Daoy (cell line): ENCODE results near the gene GAA. TPM values are rescaled to one million over a fixed set of nuclear protein-coding genes. Genes with fewer than 3 reads are reported as not detected.
"Not testable (repeated sequence)": the region's sequence is repeated elsewhere in the genome, so short reads cannot be mapped to it uniquely, and the experiment has no call there.

ENCODE experiments used
- DNase-seq: peaks from one replicate; pipeline ENCODE4 v3.0.0-alpha.2; 2015; ENCODE audit warnings: low read depth
- total RNA-seq: library from RNA; depleted of rRNA; stranded (reverse); fragments of >200 nt; shearing (Covaris generic); gene quantifications from 2 replicates; pipeline ENCODE4 v1.2.3, GENCODE V29; 2014

The GAA gene
- total RNA-seq, 1 experiment from 2014 or later, result 1.5 TPM

DNA sequence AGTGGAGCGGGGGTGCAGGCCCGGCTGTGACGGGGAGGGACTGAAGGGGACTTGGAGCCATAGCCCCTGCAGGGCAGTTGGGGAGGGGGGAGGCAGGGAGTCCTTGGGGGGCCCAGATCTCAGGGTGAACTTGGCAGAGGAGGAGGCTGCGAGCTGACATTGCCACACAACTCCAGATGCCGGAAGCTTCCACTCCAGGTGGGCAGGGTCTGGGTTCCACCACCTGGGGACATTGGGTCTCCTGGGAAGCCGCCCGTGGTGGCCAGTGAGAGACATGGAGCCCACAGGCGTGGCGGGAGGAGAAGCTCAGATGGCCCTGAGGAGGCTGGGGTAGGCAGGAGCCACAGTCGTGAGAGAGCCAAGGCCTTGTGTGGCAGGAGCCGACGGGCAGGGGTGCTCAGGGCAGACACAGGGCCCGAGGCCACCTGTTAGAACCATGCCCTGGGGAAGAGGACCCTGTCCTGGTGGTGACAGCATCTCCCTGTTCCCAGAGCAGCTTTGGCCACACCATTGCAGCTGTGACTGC is 18.2 kb upstream of the GAA start:
- no peak for DNase-seq

- DNase-seq, result no peak
These were observed 16.6 kb upstream of the GAA start for GRCh38 chr17:80084773-80085172.

DNA sequence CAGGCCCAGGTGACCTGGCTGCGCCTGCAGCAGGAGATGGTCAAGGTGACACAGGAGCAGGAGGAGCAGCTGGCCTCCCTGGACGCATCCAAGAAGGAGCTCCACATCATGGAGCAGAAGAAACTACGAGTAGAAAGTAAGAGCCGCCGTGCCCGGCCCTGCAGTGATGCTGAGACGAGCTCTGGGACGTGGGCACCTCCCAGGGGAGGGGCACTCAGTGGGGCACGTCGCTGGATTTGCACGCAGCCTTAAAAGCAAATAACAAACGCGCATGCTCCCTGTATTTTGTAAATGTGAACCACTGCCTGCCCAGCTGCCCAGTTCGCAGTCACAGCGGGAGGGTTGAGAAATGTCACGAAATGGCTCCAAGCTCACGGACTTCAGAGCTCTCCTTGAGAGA is 15.3 kb upstream of the GAA start:
- DNase-seq, result no peak

GRCh38 chr17:80086616-80087015 is 14.8 kb upstream of the GAA start:
- no peak for DNase-seq

DNA sequence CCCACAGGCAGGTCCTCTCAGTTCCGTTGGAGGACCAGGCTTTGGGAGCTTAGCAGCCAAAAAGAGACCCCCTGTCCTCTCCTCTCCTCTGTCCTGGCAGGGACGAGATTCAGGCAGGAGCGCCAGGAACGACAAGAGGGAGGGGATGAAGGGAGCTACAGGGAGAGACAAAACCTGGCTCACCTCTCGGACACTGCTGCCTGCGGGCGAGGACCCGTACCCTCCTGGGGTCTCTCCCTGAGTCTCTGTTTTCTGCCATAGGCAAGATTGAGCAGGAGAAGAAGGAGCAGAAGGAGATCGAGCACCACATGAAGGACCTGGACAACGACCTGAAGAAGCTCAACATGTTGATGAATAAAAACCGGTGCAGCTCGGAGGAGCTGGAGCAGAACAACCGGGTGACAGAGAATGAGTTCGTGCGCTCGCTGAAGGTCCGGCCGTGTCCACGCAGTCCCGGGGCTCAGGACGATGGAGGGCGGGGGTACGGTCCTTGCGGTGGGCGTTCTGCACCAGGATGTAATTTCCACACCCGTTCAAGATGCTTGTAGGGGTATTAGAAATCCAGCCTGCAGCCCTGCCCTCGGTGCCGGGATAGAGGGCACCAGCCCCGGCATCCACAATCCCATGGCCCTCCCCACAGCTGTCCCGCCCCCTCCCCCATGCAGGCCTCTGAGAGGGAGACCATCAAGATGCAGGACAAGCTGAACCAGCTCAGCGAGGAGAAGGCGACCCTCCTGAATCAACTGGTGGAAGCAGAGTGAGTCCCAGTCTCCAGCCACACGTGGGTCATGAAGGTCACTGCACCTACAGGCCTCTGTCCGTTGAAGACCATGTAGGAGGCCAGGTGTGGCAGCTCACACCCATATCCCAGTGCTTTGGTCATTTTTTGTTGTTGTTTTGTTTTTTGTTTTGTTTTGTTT is 13.8 kb upstream of the GAA start:
- no peak for DNase-seq

- DNase-seq, result no peak
These were observed 11.6 kb upstream of the GAA start for GRCh38 chr17:80089762-80090161.

DNA sequence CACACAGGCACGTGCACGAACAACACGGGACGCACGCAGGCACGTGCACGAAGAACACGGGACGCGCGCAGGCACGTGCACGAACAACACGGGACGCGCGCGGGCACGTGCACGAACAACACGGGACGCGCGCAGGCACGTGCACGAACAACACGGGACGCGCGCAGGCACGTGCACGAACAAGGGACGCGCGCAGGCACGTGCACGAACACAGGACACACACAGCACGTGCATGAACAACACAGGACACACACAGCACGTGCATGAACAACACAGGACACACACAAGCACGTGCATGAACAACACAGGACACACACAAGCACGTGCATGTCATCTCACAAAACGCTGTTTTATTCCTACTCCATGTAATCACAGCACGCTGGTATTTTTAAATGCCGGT is 11.2 kb upstream of the GAA start:
- DNase-seq, result not testable (repeated sequence)

- no peak for DNase-seq
These were observed 10.0 kb upstream of the GAA start for GRCh38 chr17:80091376-80091775.

GRCh38 chr17:80092959-80093358 is 8.4 kb upstream of the GAA start:
- no peak for DNase-seq

- DNase-seq, result no peak
These were observed 6.1 kb upstream of the GAA start for GRCh38 chr17:80095038-80095843.

GRCh38 chr17:80095844-80096475 is 5.4 kb upstream of the GAA start:
- no peak for DNase-seq

DNA sequence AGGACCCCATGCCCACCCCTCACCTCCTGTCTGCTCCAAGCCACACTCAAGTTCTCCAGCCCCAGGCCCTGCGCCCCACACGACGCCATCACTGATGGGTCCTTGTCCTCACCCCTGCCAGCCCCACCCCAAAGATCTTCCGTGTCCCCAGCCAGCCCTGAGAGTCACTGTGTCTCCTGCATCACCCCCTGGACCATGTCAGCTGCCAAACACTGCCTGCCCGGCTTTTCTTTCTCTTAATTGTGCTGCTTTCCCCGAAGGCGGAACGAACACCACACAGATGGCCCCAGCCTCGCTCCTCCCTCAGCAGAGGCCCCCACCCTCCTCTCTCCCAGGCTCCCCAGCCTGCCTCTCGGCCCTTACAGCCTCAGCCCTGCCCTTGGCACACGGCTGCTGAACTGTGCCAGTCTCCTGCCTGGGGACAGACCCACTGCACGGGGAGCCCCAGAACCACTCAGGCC is 4.8 kb upstream of the GAA start:
- DNase-seq, result no peak

DNA sequence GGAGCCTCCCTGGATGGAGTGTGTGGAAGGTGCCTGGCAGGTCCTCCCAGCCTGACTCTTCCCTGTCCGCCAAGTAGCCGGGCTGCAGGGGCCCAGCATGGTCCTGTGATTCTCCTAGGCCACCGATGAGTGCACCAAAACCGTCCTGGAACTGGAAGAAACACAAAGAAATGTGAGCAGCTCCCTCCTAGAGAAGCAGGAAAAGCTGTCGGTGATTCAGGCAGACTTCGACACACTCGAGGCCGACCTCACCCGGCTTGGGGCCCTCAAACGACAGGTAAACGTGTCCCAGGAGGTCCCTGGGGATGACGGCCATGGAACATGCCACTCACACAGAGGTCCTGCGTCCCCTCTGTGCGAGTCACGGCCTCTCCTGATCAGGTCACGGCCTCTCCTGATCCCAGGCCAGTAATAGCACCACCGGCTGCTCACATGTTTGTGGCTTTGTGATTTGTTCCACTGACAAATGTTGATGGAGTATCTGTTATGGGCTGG is 4.2 kb upstream of the GAA start:
- DNase-seq, result no peak

DNA sequence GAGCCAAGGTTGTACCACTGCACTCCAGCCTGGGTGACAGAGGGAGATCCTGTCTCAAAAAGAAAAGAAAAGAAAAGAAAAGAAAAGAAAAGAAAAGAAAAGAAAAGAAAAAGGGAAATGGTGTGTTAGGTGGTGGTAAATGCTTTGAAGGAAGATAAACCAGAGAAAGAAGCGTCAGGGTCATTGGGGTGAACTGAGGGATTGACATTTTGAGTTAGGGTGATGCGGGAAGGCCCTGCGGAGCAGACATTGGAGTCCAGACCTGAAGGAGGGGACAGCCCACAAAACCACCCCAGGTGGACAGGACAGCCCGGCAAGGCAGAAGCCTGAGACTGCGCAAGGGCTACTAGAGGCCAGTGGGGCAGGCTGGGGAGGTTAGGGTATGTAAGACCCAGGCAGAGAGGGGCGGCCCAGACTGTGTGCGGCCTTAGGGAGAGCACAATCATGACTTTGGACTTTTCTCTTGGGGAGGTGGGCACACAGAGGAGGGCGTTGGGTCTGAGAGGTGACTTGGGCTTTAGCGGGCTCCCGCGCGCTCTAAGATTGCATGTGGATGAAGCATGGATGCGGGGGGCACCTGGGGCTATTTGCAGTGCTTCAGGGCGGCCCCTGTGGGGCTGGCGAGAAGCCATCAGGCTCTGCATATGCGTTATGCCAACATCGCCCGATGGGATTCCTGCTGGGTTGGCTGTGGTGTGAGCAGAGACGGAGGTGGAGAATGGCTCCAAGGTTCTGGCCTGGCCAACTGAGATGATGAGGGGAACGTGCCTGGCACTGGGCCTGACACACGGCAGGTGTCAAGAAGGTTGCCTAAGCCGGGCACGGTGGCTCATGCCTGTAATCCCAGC is 3.3 kb upstream of the GAA start:
- no peak for DNase-seq

GRCh38 chr17:80099291-80100034 is 1.9 kb upstream of the GAA start:
- DNase-seq, result no peak

- no peak for DNase-seq
These were observed 1.4 kb upstream of the GAA start for GRCh38 chr17:80100035-80100323.

- no peak for DNase-seq
These were observed 724 bp downstream of the GAA start for GRCh38 chr17:80101946-80102663.

DNA sequence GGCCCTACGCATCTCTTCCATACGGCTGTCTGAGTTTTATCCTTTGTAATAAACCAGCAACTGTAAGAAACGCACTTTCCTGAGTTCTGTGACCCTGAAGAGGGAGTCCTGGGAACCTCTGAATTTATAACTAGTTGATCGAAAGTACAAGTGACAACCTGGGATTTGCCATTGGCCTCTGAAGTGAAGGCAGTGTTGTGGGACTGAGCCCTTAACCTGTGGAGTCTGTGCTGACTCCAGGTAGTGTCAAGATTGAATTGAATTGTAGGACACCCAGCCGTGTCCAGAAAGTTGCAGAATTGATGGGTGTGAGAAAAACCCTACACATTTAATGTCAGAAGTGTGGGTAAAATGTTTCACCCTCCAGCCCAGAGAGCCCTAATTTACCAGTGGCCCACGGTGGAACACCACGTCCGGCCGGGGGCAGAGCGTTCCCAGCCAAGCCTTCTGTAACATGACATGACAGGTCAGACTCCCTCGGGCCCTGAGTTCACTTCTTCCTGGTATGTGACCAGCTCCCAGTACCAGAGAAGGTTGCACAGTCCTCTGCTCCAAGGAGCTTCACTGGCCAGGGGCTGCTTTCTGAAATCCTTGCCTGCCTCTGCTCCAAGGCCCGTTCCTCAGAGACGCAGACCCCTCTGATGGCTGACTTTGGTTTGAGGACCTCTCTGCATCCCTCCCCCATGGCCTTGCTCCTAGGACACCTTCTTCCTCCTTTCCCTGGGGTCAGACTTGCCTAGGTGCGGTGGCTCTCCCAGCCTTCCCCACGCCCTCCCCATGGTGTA is 1.5 kb downstream of the GAA start:
- no peak for DNase-seq
